Liver (tissue), 3 donors: ENCODE data around the gene SLC35A3.

Experiments
- CTCF ChIP-seq: fragments of 150-350 bp; IDR thresholded peaks from 2 replicates; pipeline ENCODE4 v1.5.1; 2017; ENCODE audit warnings: improper control_type of control experiment, low read depth, low read length; ENCODE audit not compliant: missing input control
- TAF1 ChIP-seq: conservative IDR thresholded peaks from 2 replicates; pipeline ENCODE4 v1.6.1; 2016; ENCODE audit warnings: antibody characterized with exemption, mild to moderate bottlenecking
- donor health status: healthy.
- donor health status: healthy.

- TF ChIP-seq CTCF (no peak), TAF1 (peak; percentile 81)
These were observed at the start of gene SLC35A3 for GRCh38 chr1:99969729-99970621.
